Measurements from ENCODE around the gene PGGHG.
"Not testable (repeated sequence)": the region's sequence is repeated elsewhere in the genome, so short reads cannot be mapped to it uniquely, and the experiment has no call there.

PGGHG gene

GRCh38 chr11:288478-289397 is at the start of gene PGGHG:
Gene PGGHG, plus strand, starts transcription at chr11:289126. Its CDS starts 691 bp downstream, at chr11:289817.
- peak; percentile 61 for DNase-seq

GRCh38 chr11:240315-240714 is 48.6 kb upstream of the PGGHG start:
- DNase-seq, result no peak

GRCh38 chr11:241634-242033 is 47.3 kb upstream of the PGGHG start:
- no peak for DNase-seq

GRCh38 chr11:244376-244775 is 44.5 kb upstream of the PGGHG start:
- no peak for DNase-seq

- DNase-seq, result no peak
These were observed 39.9 kb upstream of the PGGHG start for GRCh38 chr11:249062-249461.

- DNase-seq, result no peak
These were observed 38.7 kb upstream of the PGGHG start for GRCh38 chr11:250274-250673.

GRCh38 chr11:250740-251299 is 38.1 kb upstream of the PGGHG start:
- DNase-seq, result peak; percentile 71

GRCh38 chr11:251550-251949 is 37.4 kb upstream of the PGGHG start:
- DNase-seq, result no peak

- DNase-seq, result no peak
These were observed 36.3 kb upstream of the PGGHG start for GRCh38 chr11:252666-253065.

GRCh38 chr11:253160-253885 is 35.6 kb upstream of the PGGHG start:
- no peak for DNase-seq

GRCh38 chr11:253886-254270 is 35.0 kb upstream of the PGGHG start:
- no peak for DNase-seq

GRCh38 chr11:255176-255575 is 33.8 kb upstream of the PGGHG start:
- DNase-seq, result no peak

- DNase-seq, result no peak
These were observed 33.1 kb upstream of the PGGHG start for GRCh38 chr11:255816-256215.

GRCh38 chr11:256952-257737 is 31.8 kb upstream of the PGGHG start:
- no peak for DNase-seq

GRCh38 chr11:257766-258493 is 31.0 kb upstream of the PGGHG start:
- DNase-seq, result no peak

GRCh38 chr11:259413-259812 is 29.5 kb upstream of the PGGHG start:
- DNase-seq, result no peak

- DNase-seq, result no peak
These were observed 27.3 kb upstream of the PGGHG start for GRCh38 chr11:261624-262023.

- no peak for DNase-seq
These were observed 22.1 kb upstream of the PGGHG start for GRCh38 chr11:266676-267439.

- DNase-seq, result no peak
These were observed 21.4 kb upstream of the PGGHG start for GRCh38 chr11:267491-267994.

- DNase-seq, result not testable (repeated sequence)
These were observed 20.2 kb upstream of the PGGHG start for GRCh38 chr11:268716-269145.
